Measurements from ENCODE around the gene HEBP2. TPM values are rescaled to one million over a fixed set of nuclear protein-coding genes. Genes with fewer than 3 reads are reported as not detected.
A peak's percentile ranks its signal among the peaks of the same experiment; 100 is the strongest.

HEBP2 gene
- total and polyA plus RNA-seq, 2 of the 4 experiments (the other 2 are of a cell fraction) = 3.9 to 6.1 TPM

DNA sequence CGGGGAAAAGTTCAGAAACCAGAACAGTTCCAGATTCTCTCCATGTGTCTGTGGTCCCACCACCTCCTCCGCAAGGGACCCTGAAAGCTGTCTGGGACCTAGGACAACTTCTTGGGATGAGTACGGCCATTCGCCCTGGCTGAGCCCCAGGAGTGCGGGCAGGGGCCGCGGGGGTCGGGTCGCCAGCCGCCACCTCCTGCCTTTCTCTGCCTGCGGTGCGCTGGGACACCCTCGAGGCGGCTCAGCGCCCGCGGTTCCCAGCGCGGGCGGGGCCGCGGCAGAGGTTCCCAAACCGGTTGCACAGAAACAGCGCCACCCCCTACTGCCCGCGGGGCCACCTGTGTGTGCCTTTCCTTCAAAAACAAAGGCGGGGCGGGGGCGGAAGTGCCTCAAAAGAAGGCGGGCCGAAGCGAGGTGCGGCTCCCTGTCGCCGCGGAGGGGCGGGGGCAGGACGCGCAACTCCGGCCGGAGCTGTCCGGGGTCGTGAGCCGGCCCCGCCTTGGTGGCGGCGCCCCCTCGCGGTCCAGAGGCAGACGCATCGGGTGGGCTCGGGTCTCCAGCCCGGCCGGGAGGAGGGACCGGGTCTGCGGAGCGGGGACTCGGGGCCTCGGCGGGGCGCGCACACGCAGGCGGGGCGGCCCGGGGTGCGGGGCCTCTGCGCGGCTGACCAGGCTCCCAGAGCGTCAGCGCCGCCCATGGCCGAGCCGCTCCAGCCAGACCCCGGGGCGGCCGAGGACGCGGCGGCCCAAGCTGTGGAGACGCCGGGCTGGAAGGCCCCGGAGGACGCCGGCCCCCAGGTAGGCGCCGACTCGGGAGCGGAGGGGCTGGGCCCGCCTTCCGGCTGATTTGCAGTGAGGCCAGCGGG lies at the start of gene HEBP2 (continued):
- peak; percentile 50 for TF ChIP-seq CTCF (conservative IDR thresholded peaks at IDR 0.05; ENCODE audit: low read depth, low read length)
- TF ChIP-seq RCOR1 (IDR thresholded peaks at IDR 0.05; ENCODE audit: insufficient replicate concordance, low read length) = no peak
- no peak for TF ChIP-seq MXI1 (IDR thresholded peaks at IDR 0.05; ENCODE audit: borderline replicate concordance, low read depth, low read length)
- TF ChIP-seq BHLHE40 (IDR thresholded peaks at IDR 0.05; ENCODE audit: low read depth, low read length) = no peak
- no peak for TF ChIP-seq MAFK (IDR thresholded peaks at IDR 0.05; ENCODE audit: low read depth, low read length)
- no peak for TF ChIP-seq RFX5 (IDR thresholded peaks at IDR 0.05; ENCODE audit: low read depth, low read length)
